ENCODE measurements around the gene SLC35B2.

Gene SLC35B2

GRCh38 chr6:44266347-44266746 is 9.0 kb upstream of the SLC35B2 start:
- DNase-seq = no peak

DNA sequence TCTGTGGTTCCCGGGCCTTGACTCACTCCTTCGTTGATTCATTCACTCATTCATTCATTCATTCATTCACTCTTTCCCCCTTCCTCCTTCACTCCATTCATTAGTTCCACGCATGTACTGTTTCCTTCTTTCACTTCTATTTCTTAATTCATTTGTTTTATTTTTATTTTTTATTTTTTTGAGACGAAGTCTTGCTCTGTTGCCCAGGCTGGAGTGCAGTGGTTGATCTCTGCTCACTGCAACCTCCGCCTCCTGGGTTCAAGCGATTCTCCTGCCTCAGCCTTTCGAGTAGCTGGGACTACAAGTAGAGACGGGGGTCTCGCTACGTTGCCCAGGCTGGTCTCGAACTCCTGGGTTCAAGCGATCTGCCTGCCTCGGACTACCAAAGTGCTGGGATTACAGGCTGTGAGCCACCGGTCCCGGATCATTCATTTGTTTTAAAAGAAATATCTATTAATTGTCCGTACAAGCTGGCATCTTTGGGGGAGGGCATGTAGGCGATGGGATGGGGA is 8.4 kb upstream of the SLC35B2 start:
- no peak for DNase-seq

GRCh38 chr6:44265007-44265721 is 7.8 kb upstream of the SLC35B2 start, which contains the start of gene NFKBIE:
NFKBIE (minus strand) TSS chr6:44265551; CDS start chr6:44265346, 205 bp downstream.
- peak; percentile 38 for DNase-seq

DNA sequence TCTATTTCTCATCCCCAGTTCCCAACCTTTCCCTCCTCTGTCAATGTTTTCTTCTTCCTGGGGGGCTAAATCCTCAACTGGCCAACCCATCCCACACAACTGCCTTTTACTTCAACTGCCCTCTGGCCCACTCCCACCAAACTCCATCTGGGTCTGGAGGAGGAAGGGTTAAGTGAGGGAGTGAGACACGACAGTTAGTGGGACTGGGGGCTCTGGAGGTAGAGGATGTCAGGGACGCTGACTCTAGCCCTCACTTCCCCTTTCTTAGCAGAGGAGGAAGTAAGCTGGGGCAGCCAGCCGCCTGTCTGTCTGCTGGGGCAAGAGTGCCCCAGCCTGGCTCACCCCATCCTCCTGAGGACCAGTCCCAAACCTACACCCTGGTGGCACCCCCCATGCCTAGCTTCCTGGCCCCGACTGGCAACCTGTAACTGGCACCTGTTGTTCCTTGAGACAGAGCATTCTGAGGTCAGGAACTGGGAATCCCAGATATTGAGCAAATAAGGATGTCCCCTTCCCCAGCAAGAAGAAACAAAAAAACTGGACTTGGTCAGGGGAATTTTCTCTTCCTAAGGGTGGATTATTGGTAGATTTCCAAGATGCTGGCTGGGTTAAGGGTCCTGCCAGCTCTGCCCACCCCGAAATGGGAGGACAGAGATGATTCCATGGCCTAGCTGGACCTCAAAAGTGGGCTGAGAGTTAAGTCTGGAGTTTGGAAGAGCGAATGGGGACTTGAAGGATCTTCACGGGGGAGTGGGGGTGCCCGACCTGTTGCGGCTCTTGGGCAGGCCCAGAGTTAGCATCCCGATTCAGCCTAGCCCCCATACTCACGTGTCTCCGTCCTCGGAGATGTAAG is 7.1 kb upstream of the SLC35B2 start:
- no peak for DNase-seq

DNA sequence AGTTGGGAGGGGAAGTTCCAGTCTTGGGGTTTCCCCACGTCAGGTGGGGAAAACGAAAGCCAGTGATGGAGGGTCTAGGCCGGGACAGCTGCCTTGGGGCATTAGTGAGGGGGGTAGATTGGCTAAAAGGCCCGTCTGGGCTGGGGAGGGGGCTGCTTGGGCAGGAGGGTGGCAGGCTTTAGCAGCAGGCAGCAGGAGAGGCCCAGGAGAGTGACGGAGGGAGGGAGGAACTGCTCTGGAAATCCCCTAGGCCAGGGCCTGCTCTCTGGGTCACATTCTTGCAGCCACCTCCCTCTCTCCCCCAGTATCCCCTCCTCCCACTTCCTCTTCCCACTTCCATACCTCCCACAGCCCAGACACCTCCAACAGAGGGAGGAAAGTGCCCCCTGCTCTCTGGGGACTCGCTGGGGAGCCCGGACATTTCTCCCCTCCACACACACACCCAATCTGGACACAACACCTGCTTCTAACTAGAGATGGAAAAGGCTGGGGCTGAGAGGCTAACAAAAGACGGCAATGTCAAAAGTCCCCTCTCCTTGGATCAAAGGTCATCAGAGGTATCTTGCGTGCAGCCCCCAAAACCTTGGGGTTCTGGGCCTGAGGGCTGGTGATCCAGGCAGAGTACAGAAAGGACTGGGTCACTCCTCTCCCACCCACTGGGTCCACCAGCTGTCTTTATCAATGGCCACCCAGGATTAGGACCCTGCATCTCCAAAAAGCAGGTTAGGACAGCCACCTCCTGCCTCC is 6.2 kb upstream of the SLC35B2 start:
- DNase-seq = no peak

DNA sequence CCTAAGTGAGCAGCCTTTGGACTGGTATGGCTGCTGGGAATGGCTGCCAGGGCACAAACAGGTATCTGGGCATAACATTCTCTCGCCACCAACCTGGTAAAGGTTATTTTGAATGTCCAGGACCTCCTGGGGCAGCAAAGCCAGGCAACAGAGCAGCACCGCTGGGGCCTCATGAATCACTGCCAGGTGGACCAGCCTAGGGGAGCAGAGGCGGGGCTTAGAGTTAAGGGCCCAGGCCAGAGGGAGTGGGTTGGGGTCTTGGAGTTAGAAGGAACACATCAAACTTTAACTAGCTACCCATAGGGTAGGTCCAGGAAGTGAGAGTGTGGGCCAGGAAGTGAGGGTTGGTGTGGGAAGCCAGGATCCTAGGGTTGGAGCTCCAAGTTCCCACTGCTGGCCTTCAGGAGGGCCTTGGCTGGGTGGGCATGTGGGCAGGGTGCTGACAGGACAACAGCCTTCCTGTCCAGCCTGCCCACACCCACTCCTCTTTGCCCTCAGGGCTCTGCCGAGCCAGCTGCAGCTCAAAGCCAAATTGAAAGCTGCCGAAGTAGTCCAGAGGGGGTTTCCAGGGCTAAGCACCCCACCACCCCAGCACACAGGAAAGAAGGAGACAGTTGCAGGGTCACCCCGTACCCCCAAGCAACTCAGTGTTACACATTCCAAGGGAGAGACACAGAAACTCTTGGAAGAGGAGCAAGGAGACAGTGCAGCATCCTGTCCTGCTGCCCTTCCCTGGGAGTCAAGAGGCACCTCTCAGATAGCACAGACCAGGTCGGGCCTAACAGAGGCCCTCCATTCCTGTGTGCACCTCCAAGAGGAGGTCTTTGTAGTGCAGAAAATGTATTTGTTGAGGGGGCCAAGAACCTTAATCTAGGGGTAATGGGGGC is 5.4 kb upstream of the SLC35B2 start:
- no peak for DNase-seq

DNA sequence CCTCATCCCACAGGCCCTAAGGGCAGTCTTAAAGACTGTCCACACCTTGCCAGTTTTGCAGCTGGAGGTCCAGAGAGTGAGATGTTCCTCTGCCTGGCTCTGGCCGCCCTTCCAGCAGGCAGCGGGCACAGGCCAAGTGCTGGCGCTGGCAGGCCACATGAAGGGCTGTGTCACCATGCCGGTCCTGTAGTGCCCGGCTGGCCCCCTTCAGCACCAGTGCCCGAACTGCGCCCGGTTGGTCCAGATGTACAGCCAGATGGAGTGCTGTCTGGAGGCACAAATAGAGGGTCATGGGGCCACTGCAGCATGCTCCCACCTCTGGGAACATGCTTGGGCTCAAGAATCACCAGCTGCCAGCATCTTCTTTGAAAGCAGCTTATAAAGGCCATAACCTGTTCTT is 4.3 kb upstream of the SLC35B2 start:
- DNase-seq = no peak

DNA sequence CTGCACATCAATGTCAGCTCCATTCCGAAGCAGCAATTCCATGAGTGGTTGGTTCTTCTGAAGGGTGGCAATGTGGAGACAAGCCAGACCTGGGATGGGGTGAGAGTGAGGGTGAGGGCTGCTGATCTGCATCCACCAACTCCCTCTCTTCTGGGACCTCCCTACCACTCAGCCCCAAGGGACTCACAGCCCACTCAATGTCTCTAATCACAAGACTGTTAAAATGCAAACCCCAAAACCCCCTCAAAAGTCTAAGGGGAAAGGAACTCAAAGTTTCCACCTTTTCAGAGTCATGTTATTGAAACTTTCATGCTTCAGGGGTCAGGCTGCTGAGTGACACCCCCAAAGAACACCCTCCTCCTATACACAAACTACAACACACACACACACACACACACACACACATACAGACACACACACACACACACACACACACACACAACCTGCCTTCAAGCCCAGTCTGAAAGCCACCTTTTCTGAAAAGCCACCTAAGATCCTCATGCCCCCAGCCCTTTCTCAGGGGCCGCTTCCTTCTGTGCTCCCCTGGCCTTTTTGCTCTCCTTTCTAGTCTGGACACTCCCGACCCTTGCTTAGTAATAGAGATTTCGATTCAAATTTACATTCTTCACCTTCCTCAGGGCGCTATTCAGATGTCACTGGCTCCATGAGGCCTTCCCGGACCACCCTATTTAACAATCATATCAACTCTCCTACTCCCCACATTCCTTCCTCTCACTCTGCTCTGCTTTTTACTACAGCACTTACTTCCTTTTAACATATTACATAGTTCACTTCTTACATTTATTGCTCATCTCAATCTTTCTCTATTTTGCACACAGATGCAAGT is 3.3 kb upstream of the SLC35B2 start:
- no peak for DNase-seq

- no peak for DNase-seq
Observed at GRCh38 chr6:44260011-44260410, 2.7 kb upstream of the SLC35B2 start.

DNA sequence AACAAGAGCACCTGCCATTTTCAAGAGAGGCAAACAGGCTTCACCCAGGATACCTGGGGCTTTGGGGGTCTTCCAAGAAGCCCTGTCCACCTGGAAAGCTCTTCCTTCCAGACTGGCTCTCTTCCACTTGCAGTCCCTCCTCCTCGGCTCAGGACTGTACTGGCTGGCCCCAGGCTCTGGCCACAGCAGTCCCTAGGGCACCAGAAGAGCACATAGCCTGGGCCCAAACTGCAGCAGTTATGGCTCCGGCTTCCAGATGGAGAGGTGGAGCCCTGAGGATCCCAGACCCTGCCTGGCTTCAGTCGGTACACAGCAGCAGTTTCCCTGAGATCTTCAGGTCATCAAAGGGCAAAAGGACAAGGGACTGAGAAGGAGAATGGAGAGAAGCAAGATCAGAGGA is 1.6 kb upstream of the SLC35B2 start:
- DNase-seq = no peak

GRCh38 chr6:44258325-44258863 is 1.1 kb upstream of the SLC35B2 start:
- no peak for DNase-seq

DNA sequence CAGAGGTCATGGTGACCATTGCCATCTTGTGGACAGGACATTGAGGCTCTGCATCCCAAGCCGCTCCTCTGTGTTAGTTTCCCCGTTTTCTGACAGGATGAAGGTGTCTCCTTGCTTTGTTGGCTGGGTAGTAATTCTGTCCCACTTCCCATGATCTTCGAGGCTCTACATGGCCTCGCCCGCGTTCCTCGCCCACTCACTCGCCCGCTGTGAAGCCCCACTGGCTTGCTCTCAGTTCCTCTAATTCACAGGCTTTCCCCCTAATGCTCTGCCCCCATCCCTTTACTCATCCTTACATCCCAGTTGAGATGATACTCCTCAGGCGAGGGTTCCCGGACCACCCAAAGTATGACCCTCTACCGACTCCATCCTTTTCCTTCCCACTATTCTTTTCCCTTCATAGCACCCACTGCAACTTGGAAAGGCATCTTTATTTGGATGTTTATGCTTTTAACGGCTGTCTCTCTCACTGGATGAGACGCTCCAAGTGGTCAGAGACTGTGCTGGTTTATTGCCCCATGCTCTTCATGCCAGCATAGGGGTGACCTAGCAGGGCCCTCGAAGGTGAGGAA is 511 bp upstream of the SLC35B2 start:
- no peak for DNase-seq

DNA sequence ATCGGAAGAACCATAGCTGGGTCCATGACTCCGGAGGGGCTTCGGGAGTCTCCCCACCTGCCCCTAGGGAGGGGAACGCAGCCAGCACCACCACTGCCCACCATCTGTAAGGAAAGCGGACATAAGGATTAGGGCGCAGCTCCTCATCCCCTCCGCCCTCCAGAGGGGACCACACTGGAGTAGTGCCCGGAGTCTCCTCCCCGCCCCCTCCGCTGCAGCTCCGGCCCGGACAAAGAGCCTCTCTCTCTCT is 628 bp downstream of the SLC35B2 start:
- DNase-seq = no peak

DNA sequence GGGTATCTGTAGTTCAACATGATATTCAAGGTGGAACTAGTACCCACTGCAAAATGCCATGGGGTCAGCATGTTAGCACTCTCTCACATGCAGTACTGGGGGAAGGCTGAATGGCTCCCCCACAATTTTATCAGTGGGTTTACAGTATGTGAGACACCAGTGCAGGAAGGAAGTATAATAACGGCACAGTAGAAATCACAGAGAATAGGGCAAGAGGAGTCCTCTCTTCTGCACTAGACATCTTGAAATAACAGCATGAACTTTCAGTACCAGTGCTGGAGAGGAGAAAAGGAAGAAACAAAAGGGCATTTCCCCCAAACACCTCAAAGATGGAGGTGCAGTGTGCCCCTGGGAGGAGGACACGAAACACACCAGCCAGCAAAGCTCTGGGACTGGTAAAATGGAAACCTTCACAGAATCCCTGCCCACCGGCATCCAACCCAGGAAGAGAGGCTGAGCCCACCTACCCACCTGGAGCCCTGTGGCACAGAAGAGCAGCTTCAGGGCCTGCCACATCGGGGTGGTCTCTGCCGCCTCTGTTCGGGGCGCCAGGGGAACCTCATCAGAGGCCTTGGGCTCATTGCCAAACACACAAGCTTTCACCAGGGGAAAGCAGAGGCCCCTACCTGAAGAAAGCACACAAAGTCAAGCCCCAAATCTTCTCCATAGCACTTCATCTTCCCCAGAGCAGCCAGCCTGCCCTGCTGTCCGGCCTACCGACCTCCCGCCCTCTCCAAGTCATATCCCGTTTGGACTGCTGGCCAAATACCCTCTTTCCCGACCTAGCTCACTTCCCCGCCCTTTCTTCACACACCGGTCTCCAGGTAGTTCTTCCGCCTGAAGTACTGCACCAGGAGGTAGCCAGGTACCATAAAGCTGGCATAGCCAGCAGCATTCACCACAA is 1.2 kb downstream of the SLC35B2 start:
- DNase-seq = no peak

DNA sequence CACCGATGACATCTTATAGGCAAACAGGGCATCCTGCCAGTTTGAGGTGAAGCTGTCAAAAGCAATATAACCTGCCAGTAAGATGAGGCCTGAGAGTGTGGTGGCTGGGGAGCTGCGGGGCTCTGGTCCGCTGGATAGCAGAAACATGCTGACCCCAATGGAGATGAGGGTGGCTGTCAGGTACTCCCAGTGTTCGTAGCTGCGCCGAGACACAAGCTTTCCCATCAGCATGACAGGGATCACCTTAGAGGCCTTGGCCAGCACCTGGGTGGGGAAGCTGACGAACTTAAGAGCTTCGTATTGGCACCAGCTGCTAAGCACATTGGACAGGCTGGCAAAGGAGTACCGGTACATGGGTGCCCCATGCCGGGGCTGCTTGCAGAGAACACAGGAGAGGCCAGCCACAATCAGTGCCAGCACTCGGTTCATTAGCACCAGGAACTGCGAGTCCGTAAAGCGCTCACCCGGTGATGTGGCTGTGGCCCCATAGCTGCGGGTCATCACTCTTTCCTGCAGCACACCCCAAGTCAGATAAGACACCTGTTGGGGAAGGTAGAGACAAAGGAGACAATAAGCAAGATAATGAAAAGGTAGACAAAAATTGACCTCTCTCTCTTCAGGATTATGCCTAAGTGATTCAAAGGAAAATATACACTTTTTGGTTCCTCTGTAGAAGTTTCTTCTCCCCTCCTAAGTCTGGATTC is 2.1 kb downstream of the SLC35B2 start:
- no peak for DNase-seq

- no peak for DNase-seq
Observed at GRCh38 chr6:44254191-44255104, 2.9 kb downstream of the SLC35B2 start.

- no peak for DNase-seq
Observed at GRCh38 chr6:44253307-44254101, 3.8 kb downstream of the SLC35B2 start.

All from NCI-H1694 treated with DMSO at 0.1 percent for 48 hours (cell line).